Peyer's patch (tissue), 4 donors: Measurements from ENCODE around the gene LRRTM2.

Source experiments
- POLR2A ChIP-seq, 2 donors: fragments of 450-650 bp; IDR thresholded peaks; one replicate each; pipeline ENCODE4 v1.5.1; 2017; ENCODE audit warnings: antibody characterized with exemption in 2 of 2, mild to moderate bottlenecking in 2 of 2, moderate library complexity in 2 of 2
- TF ChIP-seq, protein P1 (sequence below), 6 experiments: fragments of 450-650 bp in 4 of 6; fragments of 200-600 bp in 2 of 6; sonication (generic) in 1 of 6; IDR thresholded peaks; one replicate each; pipeline ENCODE4 v1.5.1; 2017 to 2019; ENCODE audit warnings: antibody characterized with exemption in 6 of 6, mild to moderate bottlenecking in 3 of 6, moderate library complexity in 1 of 6

DNA sequence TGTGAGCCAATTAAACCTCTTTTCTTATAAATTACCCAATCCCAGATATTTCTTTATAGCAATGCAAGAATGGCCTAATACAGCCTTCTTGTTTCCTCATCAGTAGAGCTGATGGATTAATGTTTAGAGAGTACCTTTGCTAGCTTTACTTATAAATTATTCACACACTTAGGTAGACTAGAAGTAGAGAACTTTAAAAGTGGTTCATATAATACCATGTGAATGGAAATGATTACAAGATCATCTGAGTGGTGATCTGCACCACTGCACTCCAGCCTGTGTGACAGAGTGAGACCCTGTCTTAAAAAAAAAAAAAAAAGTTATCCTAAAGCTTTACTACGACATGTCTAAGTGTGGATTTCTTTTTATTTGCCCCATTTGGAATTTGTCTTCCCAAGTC lies 23.2 kb upstream of the LRRTM2 start:
- TF ChIP-seq, protein P1, sequence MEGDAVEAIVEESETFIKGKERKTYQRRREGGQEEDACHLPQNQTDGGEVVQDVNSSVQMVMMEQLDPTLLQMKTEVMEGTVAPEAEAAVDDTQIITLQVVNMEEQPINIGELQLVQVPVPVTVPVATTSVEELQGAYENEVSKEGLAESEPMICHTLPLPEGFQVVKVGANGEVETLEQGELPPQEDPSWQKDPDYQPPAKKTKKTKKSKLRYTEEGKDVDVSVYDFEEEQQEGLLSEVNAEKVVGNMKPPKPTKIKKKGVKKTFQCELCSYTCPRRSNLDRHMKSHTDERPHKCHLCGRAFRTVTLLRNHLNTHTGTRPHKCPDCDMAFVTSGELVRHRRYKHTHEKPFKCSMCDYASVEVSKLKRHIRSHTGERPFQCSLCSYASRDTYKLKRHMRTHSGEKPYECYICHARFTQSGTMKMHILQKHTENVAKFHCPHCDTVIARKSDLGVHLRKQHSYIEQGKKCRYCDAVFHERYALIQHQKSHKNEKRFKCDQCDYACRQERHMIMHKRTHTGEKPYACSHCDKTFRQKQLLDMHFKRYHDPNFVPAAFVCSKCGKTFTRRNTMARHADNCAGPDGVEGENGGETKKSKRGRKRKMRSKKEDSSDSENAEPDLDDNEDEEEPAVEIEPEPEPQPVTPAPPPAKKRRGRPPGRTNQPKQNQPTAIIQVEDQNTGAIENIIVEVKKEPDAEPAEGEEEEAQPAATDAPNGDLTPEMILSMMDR (IDR thresholded peaks at IDR 0.05), result no peak
- no peak for TF ChIP-seq POLR2A (IDR thresholded peaks at IDR 0.05)
